Subcutaneous adipose tissue (tissue), 4 donors: ENCODE data around the gene UNC50. TPM values are rescaled to one million over a fixed set of nuclear protein-coding genes. Genes with fewer than 3 reads are reported as not detected.

Experiments
- total RNA-seq, 4 donors: library from RNA; depleted of rRNA; stranded (reverse); fragments of >200 nt; gene quantifications; one replicate each; pipeline ENCODE4 v1.1.0, GENCODE V29; 2016
- TF ChIP-seq, protein P1 (sequence below): fragments of 450-650 bp; IDR thresholded peaks from one replicate; pipeline ENCODE4 v1.5.1; 2016; ENCODE audit warnings: low read depth, mild to moderate bottlenecking, control low read depth, antibody characterized with exemption, moderate library complexity

The UNC50 gene
- total RNA-seq, 4 donors from 2014 or later: 34.5 to 58.1 (median 53.0) TPM

DNA sequence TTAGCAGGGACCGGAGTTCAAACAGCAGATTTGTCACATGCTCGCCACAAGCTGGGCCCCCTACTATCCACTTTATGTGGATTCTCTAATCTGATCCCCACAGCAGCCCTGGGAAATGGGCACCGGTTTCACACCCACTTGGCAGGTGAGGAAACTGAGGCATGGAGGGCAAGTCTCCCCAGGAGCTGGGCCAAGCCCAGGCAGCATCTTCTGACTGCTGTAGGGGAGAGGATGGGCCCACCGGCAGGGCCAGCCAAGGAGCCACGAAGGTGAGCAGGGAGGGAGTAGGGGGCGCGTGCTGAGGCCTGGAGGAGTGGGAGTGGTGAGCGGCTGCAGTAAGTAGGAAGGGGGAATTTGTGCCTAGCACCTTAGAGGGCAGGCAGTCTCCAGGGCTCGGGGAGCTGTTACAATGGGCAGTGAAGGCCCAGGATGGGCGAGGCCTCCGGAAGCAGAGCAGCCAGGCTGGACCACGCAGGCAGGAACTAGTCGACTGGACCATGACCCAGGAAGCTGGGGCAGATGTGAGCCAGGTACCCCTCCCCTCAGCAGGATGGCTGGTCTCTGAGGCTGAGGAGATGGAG lies 37.2 kb upstream of the UNC50 start:
- TF ChIP-seq, protein P1, sequence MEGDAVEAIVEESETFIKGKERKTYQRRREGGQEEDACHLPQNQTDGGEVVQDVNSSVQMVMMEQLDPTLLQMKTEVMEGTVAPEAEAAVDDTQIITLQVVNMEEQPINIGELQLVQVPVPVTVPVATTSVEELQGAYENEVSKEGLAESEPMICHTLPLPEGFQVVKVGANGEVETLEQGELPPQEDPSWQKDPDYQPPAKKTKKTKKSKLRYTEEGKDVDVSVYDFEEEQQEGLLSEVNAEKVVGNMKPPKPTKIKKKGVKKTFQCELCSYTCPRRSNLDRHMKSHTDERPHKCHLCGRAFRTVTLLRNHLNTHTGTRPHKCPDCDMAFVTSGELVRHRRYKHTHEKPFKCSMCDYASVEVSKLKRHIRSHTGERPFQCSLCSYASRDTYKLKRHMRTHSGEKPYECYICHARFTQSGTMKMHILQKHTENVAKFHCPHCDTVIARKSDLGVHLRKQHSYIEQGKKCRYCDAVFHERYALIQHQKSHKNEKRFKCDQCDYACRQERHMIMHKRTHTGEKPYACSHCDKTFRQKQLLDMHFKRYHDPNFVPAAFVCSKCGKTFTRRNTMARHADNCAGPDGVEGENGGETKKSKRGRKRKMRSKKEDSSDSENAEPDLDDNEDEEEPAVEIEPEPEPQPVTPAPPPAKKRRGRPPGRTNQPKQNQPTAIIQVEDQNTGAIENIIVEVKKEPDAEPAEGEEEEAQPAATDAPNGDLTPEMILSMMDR: no peak

DNA sequence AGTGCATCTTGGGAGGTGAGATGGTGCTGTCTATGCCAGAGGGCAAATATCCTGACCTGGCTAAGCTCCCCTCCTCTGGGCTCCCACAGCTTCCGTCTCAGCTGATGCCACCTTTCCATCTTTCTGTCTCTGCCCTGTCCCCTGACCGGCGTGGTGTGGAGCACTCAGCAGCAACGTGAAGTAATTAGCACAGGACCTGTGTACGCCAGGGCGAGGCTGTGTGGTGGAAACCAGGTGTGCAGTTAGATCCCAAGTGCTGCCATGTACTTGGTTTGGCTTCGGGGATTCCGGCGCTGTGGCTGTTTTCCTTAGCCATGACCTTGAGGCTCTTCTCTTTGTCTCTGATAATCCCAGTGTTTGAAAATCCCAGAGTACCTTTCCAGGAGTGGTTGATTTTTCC lies 36.6 kb upstream of the UNC50 start:
- TF ChIP-seq, protein P1: no peak

DNA sequence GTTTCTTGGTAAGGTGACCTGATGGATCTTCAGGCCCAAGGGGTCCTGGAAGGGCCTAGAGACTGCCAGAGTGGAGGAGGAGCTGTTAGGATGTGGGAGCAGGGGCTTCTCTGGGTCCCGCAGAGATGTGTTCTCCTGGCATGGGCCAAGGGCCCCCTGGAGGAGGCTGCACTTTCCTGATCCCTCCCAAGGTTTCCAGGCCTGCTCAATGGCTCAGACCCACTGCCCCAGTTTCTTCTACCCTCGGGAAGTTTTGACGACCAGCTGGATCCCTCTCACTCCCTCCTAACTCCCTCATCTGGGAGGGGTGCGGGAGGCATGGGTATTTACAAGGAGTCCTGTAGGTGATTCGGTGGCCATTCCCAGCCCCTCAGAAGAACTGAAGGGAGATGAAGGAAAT lies 36.2 kb upstream of the UNC50 start:
- TF ChIP-seq, protein P1: no peak

DNA sequence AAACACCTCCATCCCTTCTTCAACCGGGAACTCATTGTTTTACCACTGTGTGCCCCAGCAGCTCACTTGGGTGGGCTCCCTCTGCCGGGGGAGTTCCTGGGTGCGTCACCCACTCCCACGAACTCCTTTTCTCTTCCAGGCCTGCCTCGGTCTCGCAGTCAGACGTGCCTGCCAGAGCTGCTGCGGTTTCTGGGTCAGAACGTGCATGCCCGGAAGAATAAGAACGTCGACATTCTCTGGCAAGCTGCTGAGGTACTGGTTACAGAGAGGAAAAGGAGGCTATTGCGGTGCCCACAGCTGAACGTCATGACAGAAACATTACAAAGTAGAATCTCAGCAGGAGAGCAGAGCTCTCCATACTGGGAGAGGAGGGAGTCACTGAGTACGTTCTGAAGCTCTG lies 35.7 kb upstream of the UNC50 start:
- TF ChIP-seq, protein P1: no peak

DNA sequence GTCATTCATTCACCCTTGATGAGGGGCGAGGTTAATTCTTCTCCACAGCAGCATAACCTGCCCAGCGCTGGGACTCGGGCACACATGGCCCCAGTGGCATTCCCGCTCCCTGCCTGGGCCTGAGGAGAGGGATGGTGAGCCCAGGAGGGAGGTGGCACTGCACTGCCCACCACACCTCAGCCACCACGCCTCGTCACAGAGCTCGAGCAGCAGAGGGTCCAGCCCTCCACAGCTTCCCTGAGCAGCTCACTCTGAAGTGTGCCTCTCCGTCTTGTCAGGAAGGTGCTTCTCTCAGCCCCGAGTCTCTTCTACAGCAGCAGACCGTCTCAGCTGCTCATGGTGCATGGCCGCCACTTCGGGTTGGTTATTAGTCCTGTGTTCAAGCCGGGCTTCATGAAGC lies 35.0 kb upstream of the UNC50 start:
- TF ChIP-seq, protein P1: no peak

DNA sequence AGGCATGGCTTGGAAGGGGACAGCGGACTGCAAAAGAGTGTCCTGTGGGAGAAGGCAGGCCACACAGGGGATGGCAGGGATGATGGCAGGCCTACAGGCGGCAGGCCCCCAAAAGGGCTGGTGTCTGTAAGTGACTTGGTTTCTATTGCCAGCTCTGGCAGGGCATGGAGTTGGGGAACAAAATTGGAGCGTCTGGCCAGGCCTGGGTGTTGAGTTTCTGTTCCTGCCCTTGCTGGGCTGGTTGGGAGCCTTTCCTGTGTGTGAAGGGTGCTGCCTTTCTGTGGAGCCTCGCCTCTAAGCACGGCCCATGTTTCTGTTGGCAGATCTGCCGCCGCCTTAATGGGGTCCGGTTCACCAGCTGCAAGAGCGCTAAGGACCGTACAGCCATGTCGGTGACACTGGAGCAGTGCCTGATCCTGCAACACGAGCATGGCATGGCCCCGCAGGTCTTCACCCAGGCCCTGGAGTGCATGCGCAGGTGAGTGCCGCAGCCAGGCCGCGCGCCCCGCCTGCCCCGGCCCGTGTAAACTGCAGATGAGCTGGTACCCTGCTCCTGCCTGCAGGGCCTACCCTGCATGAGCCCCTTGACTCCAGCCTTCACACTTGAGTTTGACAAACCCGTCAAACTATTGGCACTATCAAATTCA lies 31.6 kb upstream of the UNC50 start:
- TF ChIP-seq, protein P1: no peak

DNA sequence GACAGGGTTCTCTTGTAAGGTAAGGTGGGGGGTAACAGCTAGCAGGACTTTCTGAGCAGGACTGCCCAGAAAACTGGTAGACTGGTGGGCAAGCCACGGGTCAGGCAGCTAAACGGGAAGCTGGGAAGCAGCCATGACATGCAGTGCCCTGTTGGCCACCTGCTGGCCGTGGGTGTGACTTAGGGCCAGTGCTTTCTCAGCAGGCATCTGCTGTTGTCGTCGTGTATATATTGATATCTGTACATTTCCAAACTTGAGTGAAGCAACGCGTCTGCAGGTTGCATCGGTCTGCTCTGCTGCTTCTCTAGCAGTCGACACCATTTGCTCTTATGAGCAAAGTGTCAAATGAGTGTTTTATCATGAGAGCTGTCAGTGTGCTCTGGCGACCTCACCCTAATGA lies 31.1 kb upstream of the UNC50 start:
- TF ChIP-seq, protein P1: no peak
